C4-2B (cell line): Measurements from ENCODE around the gene PIK3R5.

Source experiments
- CTCF ChIP-seq: fragments of 450-650 bp; conservative IDR thresholded peaks from 2 replicates; pipeline ENCODE4 v1.5.1; 2017; ENCODE audit warnings: mild to moderate bottlenecking
- ZFX ChIP-seq: fragments of 450-650 bp; IDR thresholded peaks from 2 replicates; pipeline ENCODE4 v1.6.1; 2017

- no peak for TF ChIP-seq CTCF
- TF ChIP-seq ZFX, result no peak
Observed at GRCh38 chr17:8893621-8894201, 71.8 kb downstream of the PIK3R5 start.
